VCaP (cell line): Measurements from ENCODE around the gene STEAP3.

ENCODE experiments used
- H3K27ac ChIP-seq: fragments of 450-650 bp; 2 replicates; pipeline ENCODE4 v1.5.1; 2017
- TF ChIP-seq, protein P1 (sequence below): fragments of 450-650 bp; conservative IDR thresholded peaks from 2 replicates; pipeline ENCODE4 v1.5.1; 2017; ENCODE audit warnings: mild to moderate bottlenecking, moderate library complexity

The STEAP3 gene

GRCh38 chr2:119286661-119287060, 63.0 kb downstream of the STEAP3 start:
- no peak overlapping the region for H3K27ac ChIP-seq
- TF ChIP-seq, protein P1, sequence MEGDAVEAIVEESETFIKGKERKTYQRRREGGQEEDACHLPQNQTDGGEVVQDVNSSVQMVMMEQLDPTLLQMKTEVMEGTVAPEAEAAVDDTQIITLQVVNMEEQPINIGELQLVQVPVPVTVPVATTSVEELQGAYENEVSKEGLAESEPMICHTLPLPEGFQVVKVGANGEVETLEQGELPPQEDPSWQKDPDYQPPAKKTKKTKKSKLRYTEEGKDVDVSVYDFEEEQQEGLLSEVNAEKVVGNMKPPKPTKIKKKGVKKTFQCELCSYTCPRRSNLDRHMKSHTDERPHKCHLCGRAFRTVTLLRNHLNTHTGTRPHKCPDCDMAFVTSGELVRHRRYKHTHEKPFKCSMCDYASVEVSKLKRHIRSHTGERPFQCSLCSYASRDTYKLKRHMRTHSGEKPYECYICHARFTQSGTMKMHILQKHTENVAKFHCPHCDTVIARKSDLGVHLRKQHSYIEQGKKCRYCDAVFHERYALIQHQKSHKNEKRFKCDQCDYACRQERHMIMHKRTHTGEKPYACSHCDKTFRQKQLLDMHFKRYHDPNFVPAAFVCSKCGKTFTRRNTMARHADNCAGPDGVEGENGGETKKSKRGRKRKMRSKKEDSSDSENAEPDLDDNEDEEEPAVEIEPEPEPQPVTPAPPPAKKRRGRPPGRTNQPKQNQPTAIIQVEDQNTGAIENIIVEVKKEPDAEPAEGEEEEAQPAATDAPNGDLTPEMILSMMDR: no peak

- TF ChIP-seq, protein P1: no peak
- H3K27ac ChIP-seq: no peak overlapping the region
Observed at GRCh38 chr2:119288576-119288975, 64.9 kb downstream of the STEAP3 start.

DNA sequence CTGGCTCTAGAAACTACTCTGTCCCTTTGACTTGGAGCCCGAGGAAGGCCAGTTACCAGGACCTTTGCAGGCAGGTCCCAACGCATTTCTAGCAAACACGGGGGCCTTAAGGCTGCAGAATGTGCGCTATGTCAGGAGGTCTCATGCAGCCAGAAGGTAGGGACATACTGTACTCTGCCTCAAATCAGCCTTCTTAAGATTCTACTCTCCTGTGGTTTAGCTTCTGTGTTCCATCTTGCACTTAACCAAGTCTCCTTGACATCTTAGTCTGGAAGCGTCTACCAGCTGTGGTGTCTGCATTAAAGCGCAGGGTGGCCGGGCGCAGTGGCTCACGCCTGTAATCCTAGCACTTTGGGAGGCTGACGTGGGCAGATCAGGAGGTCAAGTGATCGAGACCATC, 65.5 kb downstream of the STEAP3 start:
- TF ChIP-seq, protein P1: no peak

DNA sequence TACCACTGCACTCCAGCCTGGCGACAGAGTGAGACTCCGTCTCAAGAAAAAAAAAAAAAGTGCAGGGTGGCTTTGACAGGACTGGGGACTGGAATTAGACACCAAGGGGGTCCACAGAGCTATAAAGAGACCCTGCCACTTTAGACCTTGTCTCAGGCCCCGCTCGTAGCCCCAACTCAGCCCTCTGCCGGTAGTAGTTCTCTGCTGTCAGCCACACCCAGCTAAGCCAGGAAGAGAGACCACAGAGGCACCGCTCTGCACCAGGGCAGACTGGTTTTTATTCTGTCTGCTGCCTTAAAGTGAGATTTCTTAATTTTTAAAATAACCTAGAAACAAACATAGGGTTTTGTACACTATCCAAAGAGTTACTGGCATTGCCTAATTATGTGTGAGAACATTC, 66.0 kb downstream of the STEAP3 start:
- H3K27ac ChIP-seq: no peak overlapping the region
- TF ChIP-seq, protein P1: no peak

More for the DNA sequence above, 65.5 kb downstream of the STEAP3 start:
- H3K27ac ChIP-seq: no peak overlapping the region

- TF ChIP-seq, protein P1: peak; percentile 95
Observed at GRCh38 chr2:119290859-119291587, 67.4 kb downstream of the STEAP3 start.

GRCh38 chr2:119291588-119292167, 68.0 kb downstream of the STEAP3 start:
- peak overlapping the region; percentile 50 for H3K27ac ChIP-seq
- TF ChIP-seq, protein P1: no peak

More at GRCh38 chr2:119290859-119291587, 67.4 kb downstream of the STEAP3 start:
- peak overlapping the region; percentile 50; the same call in 1 of the 2 replicates for H3K27ac ChIP-seq

- TF ChIP-seq, protein P1: peak; percentile 63
- H3K27ac ChIP-seq: peak overlapping the region; percentile 50
Observed at GRCh38 chr2:119292226-119292625, 68.6 kb downstream of the STEAP3 start.
